HG02885 (cell line): Measurements from ENCODE around the gene PSMD3.
"Not testable (repeated sequence)": the region's sequence is repeated elsewhere in the genome, so short reads cannot be mapped to it uniquely, and the experiment has no call there.

Experiments
- ATAC-seq: cut with Tn5 transposase; IDR thresholded peaks from one replicate; pipeline ENCODE4 v1.9.1; 2021; ENCODE audit warnings: mild to moderate bottlenecking; ENCODE audit not compliant: unreplicated experiment, poor library complexity

The PSMD3 gene

GRCh38 chr17:39980351-39981206 lies at the start of gene PSMD3:
Gene PSMD3 (plus strand): TSS chr17:39980807. CDS start chr17:39980971, 164 bp downstream.
- peak; percentile 93 for ATAC-seq

- ATAC-seq = no peak
These were observed 46.7 kb upstream of the PSMD3 start for GRCh38 chr17:39933912-39934311.

- no peak for ATAC-seq
These were observed 46.3 kb upstream of the PSMD3 start for GRCh38 chr17:39934324-39934723.

- ATAC-seq = no peak
These were observed 44.7 kb upstream of the PSMD3 start for GRCh38 chr17:39935909-39936308.

GRCh38 chr17:39937447-39937846 lies 43.2 kb upstream of the PSMD3 start:
- no peak for ATAC-seq

- no peak for ATAC-seq
These were observed 42.3 kb upstream of the PSMD3 start for GRCh38 chr17:39938140-39938869.

- ATAC-seq = no peak
These were observed 41.5 kb upstream of the PSMD3 start for GRCh38 chr17:39939106-39939505.

- ATAC-seq = no peak
These were observed 40.8 kb upstream of the PSMD3 start for GRCh38 chr17:39939588-39940419.

GRCh38 chr17:39943702-39944392 lies 36.8 kb upstream of the PSMD3 start:
- no peak for ATAC-seq

- ATAC-seq = no peak
These were observed 36.3 kb upstream of the PSMD3 start for GRCh38 chr17:39944393-39944711.

GRCh38 chr17:39946551-39947330 lies 33.9 kb upstream of the PSMD3 start:
- no peak for ATAC-seq

GRCh38 chr17:39948489-39948828 lies 32.1 kb upstream of the PSMD3 start:
- not testable (repeated sequence) for ATAC-seq

GRCh38 chr17:39949028-39949427 lies 31.6 kb upstream of the PSMD3 start:
- ATAC-seq = no peak

- ATAC-seq = no peak
These were observed 29.7 kb upstream of the PSMD3 start for GRCh38 chr17:39950871-39951348.

- ATAC-seq = no peak
These were observed 28.5 kb upstream of the PSMD3 start for GRCh38 chr17:39951924-39952679.

- peak; percentile 78 for ATAC-seq
These were observed 27.7 kb upstream of the PSMD3 start for GRCh38 chr17:39952680-39953470.

GRCh38 chr17:39953471-39953888 lies 27.1 kb upstream of the PSMD3 start:
- no peak for ATAC-seq

GRCh38 chr17:39954876-39955275 lies 25.7 kb upstream of the PSMD3 start:
- no peak for ATAC-seq
